ENCODE measurements around the gene DROSHA.
"Not testable (repeated sequence)": the region's sequence is repeated elsewhere in the genome, so short reads cannot be mapped to it uniquely, and the experiment has no call there.

Gene DROSHA

GRCh38 chr5:31378838-31379237 is 153.1 kb downstream of the DROSHA start:
- no peak for DNase-seq (ENCODE audit: low read depth, low spot score)

- no peak for DNase-seq (ENCODE audit: low read depth, low spot score)
Observed at GRCh38 chr5:31378136-31378535, 153.8 kb downstream of the DROSHA start.

- no peak for DNase-seq (ENCODE audit: low read depth, low spot score)
Observed at GRCh38 chr5:31377274-31377946, 154.5 kb downstream of the DROSHA start.

GRCh38 chr5:31375999-31376720 is 155.7 kb downstream of the DROSHA start:
- DNase-seq (ENCODE audit: low read depth, low spot score): no peak

GRCh38 chr5:31372124-31372523 is 159.8 kb downstream of the DROSHA start:
- DNase-seq (ENCODE audit: low read depth, low spot score): no peak

DNA sequence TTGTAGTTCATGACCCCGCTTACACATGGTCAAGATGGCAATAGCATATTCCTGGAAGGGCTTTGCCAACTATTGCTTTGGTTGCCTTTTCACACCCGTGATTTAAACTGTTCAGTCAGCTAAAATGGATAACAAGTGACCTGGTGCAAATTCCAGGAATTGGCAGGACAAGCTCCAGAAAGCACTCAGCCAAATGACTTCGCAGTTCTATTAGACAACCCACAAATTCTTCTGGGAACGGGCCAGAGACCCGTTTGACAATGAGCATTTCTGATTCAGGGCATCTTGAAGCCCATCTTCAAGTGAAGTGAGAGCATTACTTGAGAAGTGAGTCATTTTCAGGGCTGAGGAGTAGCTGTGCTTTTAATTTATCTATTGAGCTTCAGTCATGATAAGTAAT is 165.0 kb downstream of the DROSHA start:
- DNase-seq (ENCODE audit: low read depth, low spot score): no peak

DNA sequence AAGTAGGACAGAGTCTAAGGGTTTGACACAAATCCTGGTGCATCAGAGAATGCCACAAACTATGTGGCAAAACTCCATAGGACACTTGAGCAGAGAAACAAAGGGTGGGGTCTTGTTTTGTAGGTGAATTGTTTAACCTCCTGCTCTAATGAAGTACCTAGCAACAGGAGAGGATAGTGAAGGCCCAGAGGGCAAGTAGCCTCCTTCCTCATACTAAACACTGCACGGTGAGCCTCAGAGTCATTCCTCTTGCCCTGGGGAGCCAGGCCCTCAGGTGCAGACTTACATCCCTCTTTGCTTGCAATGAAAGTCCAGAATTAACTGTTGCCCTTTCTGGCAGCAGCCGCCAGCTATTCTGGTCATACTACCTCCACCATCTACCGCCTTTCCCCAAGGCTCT is 166.1 kb downstream of the DROSHA start:
- no peak for DNase-seq (ENCODE audit: low read depth, low spot score)

DNA sequence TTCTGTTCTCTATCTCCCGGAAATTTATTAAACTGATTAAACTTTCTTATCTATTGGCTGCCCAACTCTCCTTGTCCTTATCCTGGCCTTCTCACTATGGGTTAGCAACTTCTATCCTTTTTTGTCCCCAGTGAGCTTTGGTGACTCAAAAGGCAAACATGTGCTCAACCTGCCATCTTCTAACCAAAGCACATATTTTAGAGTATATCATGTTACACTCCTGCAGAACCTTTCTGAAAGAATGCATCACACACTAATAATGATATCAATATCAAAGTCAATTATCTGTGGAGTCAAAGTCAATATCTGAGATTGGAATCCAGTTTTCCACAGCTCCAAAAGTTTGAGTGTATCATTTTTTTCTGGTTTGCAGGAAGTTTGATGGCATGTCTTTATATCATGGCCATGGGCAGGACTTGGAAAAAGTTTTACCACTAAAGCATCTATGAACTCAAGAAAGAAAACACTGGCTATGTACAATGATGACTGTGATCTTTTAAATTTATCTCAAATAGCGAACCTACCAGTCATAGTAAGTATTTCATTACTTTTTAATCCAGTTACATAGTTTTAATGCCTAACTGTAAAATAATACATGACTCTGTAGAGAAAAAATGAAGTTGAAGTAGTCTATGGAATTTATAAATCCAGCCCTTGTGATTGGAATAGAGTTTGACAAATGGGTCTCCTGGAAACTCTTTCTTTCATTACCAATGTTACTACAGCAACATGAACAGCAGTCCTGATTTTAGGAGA is 166.8 kb downstream of the DROSHA start:
- no peak for DNase-seq (ENCODE audit: low read depth, low spot score)

DNA sequence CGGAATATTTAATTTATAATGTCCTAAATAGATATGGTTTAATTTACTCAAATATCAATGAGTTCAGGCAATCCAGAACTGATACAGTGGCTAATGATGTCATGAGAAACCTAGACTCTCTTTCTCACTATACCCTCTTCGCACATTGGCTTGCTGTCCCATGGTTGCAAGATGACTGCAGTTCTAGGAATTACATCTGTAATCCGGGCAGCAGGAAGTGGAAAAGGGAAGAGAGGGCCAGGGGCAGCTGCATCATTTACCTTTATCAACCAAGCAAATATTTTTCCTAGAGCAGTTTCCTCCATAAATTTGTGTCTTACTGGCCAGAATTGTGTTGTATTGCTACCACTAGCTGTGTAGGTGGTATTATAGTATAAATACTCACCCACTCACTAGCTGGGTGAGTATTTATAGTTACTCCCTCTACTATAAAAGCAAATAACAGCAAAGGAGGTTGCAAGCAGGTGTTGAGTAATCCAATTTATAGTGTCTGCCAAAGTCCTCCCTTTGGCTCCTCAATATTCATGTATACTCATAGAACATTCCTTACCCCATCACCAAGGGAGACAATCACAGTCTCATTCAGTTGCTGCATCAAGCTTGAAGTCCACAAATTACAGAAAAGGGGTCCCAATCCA is 168.8 kb downstream of the DROSHA start:
- DNase-seq (ENCODE audit: low read depth, low spot score): no peak

DNA sequence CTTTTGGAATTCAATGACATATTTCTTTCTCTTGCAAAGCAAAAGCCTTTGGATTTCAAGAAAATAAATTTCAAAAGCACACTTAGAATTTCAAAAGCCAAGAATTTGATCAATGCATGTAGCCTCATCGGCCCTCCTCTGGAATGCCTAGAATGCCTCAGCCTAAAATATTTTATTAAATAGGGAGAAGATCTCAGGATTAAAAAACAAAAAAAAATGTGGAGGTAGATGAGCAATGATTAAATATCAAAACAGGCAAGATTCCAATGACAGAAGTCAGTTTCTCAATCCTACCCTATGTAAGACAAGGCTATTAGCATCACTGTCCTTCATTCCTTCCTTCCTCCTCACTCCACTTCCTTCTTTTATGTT is 169.4 kb downstream of the DROSHA start:
- DNase-seq (ENCODE audit: low read depth, low spot score): no peak

GRCh38 chr5:31361704-31362528 is 170.0 kb downstream of the DROSHA start:
- DNase-seq (ENCODE audit: low read depth, low spot score): not testable (repeated sequence)

DNA sequence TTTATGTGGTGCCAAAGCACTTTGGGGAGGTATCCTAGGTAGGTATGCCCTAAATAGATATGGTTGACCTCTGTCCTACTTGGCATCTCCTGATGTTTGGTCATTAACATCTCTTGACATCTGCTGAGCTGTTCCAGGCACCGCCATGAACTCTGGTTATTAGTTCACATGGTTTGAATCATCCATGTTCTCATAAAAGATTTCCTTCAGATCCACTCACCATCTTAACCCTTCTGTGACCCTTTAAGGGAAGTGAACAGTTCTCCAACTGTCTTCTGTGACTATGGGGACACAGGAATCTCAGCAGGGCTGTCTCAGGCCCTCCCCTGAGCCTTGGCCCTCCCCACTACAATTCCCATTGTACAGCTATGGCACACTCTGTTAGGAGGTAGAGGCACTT is 170.7 kb downstream of the DROSHA start:
- DNase-seq (ENCODE audit: low read depth, low spot score): no peak

GRCh38 chr5:31359839-31360238 is 172.1 kb downstream of the DROSHA start:
- DNase-seq (ENCODE audit: low read depth, low spot score): no peak

DNA sequence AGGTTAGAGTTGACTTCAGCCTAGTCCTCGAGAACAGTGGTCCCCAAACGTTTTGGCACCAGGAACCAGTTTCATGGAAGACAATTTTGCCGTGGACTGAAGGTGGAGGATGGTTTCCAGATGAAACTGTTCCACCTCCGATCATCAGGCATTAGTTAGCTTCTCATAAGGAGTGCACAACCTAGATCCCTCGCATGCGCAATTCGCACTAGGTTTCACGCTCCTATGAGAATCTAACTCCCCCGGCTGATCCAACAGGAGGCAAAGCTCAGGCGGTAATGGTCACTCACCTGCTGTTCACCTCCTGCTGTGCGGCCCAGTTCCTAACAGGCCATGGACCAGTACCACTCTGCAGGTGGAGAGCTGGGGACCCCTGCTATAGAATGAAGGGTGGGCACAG is 174.9 kb downstream of the DROSHA start:
- no peak for DNase-seq (ENCODE audit: low read depth, low spot score)

DNA sequence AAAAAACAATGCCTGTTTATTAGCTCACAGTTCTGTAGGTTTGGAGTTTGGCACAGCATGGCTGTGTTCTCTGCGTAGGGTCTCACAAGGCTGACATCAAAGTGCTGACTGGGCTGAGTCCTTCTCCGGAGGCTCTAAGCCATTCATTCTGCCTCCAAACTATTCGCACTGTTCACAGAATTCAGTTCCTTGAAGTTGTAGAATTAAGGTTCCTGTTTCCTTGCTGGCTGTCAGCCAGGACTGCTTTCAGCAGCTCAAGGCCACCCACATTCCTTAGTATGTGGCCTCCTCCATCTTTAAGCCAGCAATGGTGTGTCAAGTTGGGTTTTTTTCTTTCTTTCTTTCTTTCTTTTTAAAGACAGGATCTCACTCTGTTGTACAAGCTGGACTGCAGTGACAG is 176.6 kb downstream of the DROSHA start:
- no peak for DNase-seq (ENCODE audit: low read depth, low spot score)
